Endodermal cell (in vitro differentiated cells): ENCODE measurements around the gene RGPD5. TPM values are rescaled to one million over a fixed set of nuclear protein-coding genes. Genes with fewer than 3 reads are reported as not detected.
"Not testable (repeated sequence)": the region's sequence is repeated elsewhere in the genome, so short reads cannot be mapped to it uniquely, and the experiment has no call there.

Source experiments
- DNase-seq: peaks from one replicate; pipeline ENCODE4 v3.0.0-alpha.2; 2017
- H3K27ac ChIP-seq: 2 replicates; pipeline ENCODE4 v1.5.1; 2013; ENCODE audit warnings: mild to moderate bottlenecking, low read depth, low read length, moderate library complexity
- H3K27me3 ChIP-seq: 2 replicates; pipeline ENCODE4 v1.6.1; 2013; ENCODE audit warnings: mild to moderate bottlenecking, low read length, moderate library complexity; ENCODE audit not compliant: insufficient read depth, control insufficient read depth, poor library complexity, severe bottlenecking
- H3K36me3 ChIP-seq: 2 replicates; pipeline ENCODE4 v1.7.0; 2013; ENCODE audit warnings: mild to moderate bottlenecking, low read length, moderate library complexity; ENCODE audit not compliant: control insufficient read depth, insufficient read depth
- H3K4me1 ChIP-seq: one replicate; pipeline ENCODE4 v1.7.0; 2013; ENCODE audit warnings: low read length; ENCODE audit not compliant: control insufficient read depth, insufficient read depth
- H3K4me3 ChIP-seq: 2 replicates; pipeline ENCODE4 v1.5.1; 2013; ENCODE audit warnings: mild to moderate bottlenecking, low read length, moderate library complexity
- H3K9ac ChIP-seq: 2 replicates; pipeline ENCODE4 v1.6.1; 2013; ENCODE audit warnings: mild to moderate bottlenecking, low read length, moderate library complexity; ENCODE audit not compliant: poor library complexity, severe bottlenecking; ENCODE audit errors: extremely low read depth
- H3K9me3 ChIP-seq: 2 replicates; pipeline ENCODE4 v1.6.1; 2013; ENCODE audit warnings: mild to moderate bottlenecking, low read length, moderate library complexity; ENCODE audit not compliant: control insufficient read depth
- H3K27ac Mint-ChIP-seq: 2 replicates; pipeline ENCODE4 v1.8.0; 2020; ENCODE audit warnings: mixed read lengths
- H3K27me3 Mint-ChIP-seq: 2 replicates; pipeline ENCODE4 v1.8.0; 2021; ENCODE audit warnings: mild to moderate bottlenecking, mixed read lengths; ENCODE audit not compliant: insufficient read depth
- H3K36me3 Mint-ChIP-seq: 2 replicates; pipeline ENCODE4 v1.8.0; 2020; ENCODE audit warnings: low read depth, mixed read lengths
- H3K4me1 Mint-ChIP-seq: 2 replicates; pipeline ENCODE4 v1.8.0; 2020; ENCODE audit warnings: mixed read lengths
- H3K4me3 Mint-ChIP-seq: 2 replicates; pipeline ENCODE4 v1.8.0; 2020; ENCODE audit warnings: mild to moderate bottlenecking, moderate library complexity, mixed read lengths
- H3K9me3 Mint-ChIP-seq: 2 replicates; pipeline ENCODE4 v1.8.0; 2020; ENCODE audit warnings: mild to moderate bottlenecking, mixed read lengths
- WGBS, 2 experiments: methylation state at CpG; one replicate each; pipeline versions ENCODE4 v1.1.5 to v1.1.7; 2013; ENCODE audit warnings: missing lambda C conversion rate in 2 of 2, mixed read lengths in 1 of 2; ENCODE audit not compliant: insufficient coverage in 1 of 2, insufficient read length in 1 of 2; 5-methylcytosine and 5-hydroxymethylcytosine counted together
- total RNA-seq, 2 donors: library from RNA; stranded (reverse); fragmentation: NEBNext Ultra II Directional in 1 of 2; extraction: Animal tissue kit (Norgen Biotek cat#: 25700) in 1 of 2; gene quantifications; 2 replicates in 1 of 2; 3 replicates in 1 of 2; pipeline ENCODE4 v1.2.1, GENCODE V29; 2021

Gene RGPD5
- total RNA-seq, 2 donors from 2014 or later, result 128 to 161 TPM

DNA sequence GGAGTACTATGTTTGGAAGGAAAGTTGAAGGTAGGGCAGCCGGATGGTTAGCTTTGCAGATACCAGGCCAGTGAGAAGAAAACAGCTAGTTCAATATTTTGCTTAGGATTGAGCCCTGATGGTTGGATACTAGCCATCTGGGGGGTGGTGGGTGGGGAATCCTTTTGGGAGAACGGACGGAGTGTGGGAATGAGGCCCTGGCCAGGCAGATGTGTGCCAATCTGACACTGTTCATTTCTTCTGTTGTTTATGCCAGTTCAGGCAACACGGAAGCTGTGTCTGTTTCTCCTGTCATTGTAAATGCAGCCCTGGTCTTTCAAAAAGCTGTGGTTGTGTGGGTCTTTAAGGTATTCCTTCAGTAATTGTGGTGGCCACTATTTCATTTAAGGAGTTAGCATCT lies 96.9 kb downstream of the RGPD5 start:
- not testable (repeated sequence) for H3K27ac ChIP-seq, H3K27ac Mint-ChIP-seq, H3K4me3 Mint-ChIP-seq, H3K9me3 Mint-ChIP-seq, DNase-seq, H3K36me3 ChIP-seq, H3K4me3 ChIP-seq, H3K27me3 ChIP-seq, H3K27me3 Mint-ChIP-seq, H3K36me3 Mint-ChIP-seq, H3K4me1 Mint-ChIP-seq, H3K4me1 ChIP-seq, H3K9me3 ChIP-seq, H3K9ac ChIP-seq
- WGBS, 2 experiments, result no CpG with 5 or more reads among the region's 4 CpGs

DNA sequence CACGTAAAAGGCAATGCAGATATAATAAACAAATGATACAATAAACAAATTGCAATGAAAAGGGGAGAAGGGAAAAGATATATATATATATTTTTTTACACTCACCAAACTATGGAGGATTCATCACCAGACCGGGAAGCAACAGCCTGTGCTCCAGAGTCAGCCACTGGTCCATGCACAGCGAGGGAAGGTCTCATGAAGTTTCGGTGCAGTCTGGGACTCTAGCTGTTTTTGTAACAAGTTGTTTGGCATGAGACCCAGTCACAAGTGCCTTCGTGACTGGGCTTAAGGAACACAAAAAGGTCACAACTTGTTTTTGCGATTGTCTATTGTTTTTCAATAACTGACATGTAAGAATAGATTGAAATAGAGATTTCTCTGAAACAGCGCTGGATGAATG lies 99.6 kb downstream of the RGPD5 start:
- H3K27ac ChIP-seq, H3K9me3 ChIP-seq, H3K9me3 Mint-ChIP-seq, H3K4me1 ChIP-seq, H3K36me3 Mint-ChIP-seq, H3K9ac ChIP-seq, H3K4me1 Mint-ChIP-seq, H3K36me3 ChIP-seq, H3K4me3 Mint-ChIP-seq, H3K27me3 Mint-ChIP-seq, H3K4me3 ChIP-seq, H3K27ac Mint-ChIP-seq, H3K27me3 ChIP-seq, DNase-seq: not testable (repeated sequence)
- WGBS, 2 experiments, result no CpG with 5 or more reads among the region's 7 CpGs

- not testable (repeated sequence) for H3K36me3 Mint-ChIP-seq, H3K27me3 ChIP-seq, H3K27ac Mint-ChIP-seq, H3K9me3 Mint-ChIP-seq, H3K4me3 ChIP-seq, H3K27ac ChIP-seq, H3K9ac ChIP-seq, H3K4me1 Mint-ChIP-seq, H3K4me3 Mint-ChIP-seq, H3K9me3 ChIP-seq, H3K4me1 ChIP-seq, H3K36me3 ChIP-seq, H3K27me3 Mint-ChIP-seq, DNase-seq
- no CpG with 5 or more reads among the region's 6 CpGs for WGBS, 2 experiments
Observed at GRCh38 chr2:109894141-109894540, 100.0 kb downstream of the RGPD5 start.

GRCh38 chr2:109895090-109895869 lies 101.2 kb downstream of the RGPD5 start:
- not testable (repeated sequence) for H3K27ac ChIP-seq, H3K4me3 ChIP-seq, H3K27me3 ChIP-seq, DNase-seq, H3K36me3 ChIP-seq, H3K4me3 Mint-ChIP-seq, H3K9ac ChIP-seq, H3K4me1 ChIP-seq, H3K9me3 ChIP-seq, H3K27ac Mint-ChIP-seq, H3K4me1 Mint-ChIP-seq, H3K27me3 Mint-ChIP-seq, H3K36me3 Mint-ChIP-seq, H3K9me3 Mint-ChIP-seq
- no CpG with 5 or more reads among the region's 3 CpGs for WGBS, 2 experiments

DNA sequence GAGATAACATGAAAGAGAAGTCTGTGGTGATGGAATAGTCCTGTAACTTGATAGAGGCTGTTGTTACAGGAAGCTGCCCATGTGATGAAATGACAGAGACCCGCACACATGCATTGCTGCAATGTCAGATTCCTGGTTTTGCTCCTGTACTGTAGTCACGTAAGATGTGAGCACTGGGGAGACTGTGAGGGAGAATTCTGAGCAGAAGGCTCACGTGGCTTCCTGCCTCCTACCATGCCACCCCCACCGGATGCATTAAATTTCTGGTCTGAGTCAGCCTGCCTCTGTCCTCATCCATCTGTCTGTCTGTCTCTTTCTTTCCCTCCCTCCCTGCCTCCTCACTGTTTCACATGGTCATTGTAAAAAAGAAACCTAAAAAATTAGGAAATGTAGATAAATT lies 102.1 kb downstream of the RGPD5 start:
- no CpG with 5 or more reads among the region's 4 CpGs for WGBS, 2 experiments
- H3K27ac ChIP-seq, H3K9me3 Mint-ChIP-seq, H3K36me3 Mint-ChIP-seq, H3K9me3 ChIP-seq, H3K27me3 Mint-ChIP-seq, H3K4me3 Mint-ChIP-seq, H3K4me3 ChIP-seq, H3K27ac Mint-ChIP-seq, H3K4me1 Mint-ChIP-seq, H3K4me1 ChIP-seq, DNase-seq, H3K9ac ChIP-seq, H3K27me3 ChIP-seq, H3K36me3 ChIP-seq: not testable (repeated sequence)

- not testable (repeated sequence) for DNase-seq, H3K27ac Mint-ChIP-seq, H3K9me3 Mint-ChIP-seq, H3K9me3 ChIP-seq, H3K27me3 Mint-ChIP-seq, H3K4me1 ChIP-seq, H3K9ac ChIP-seq, H3K36me3 ChIP-seq, H3K27ac ChIP-seq, H3K4me3 ChIP-seq, H3K4me3 Mint-ChIP-seq, H3K27me3 ChIP-seq, H3K36me3 Mint-ChIP-seq, H3K4me1 Mint-ChIP-seq
- WGBS, 2 experiments, result no CpG with 5 or more reads among the region's 8 CpGs
Observed at GRCh38 chr2:109897769-109898461, 103.8 kb downstream of the RGPD5 start.
